HG02798 (cell line): ENCODE measurements around the gene BST2.

ENCODE experiments used
- ATAC-seq: cut with Tn5 transposase; IDR thresholded peaks from one replicate; pipeline ENCODE4 v1.9.1; 2021; ENCODE audit warnings: mild to moderate bottlenecking; ENCODE audit not compliant: unreplicated experiment, poor library complexity

The BST2 gene

DNA sequence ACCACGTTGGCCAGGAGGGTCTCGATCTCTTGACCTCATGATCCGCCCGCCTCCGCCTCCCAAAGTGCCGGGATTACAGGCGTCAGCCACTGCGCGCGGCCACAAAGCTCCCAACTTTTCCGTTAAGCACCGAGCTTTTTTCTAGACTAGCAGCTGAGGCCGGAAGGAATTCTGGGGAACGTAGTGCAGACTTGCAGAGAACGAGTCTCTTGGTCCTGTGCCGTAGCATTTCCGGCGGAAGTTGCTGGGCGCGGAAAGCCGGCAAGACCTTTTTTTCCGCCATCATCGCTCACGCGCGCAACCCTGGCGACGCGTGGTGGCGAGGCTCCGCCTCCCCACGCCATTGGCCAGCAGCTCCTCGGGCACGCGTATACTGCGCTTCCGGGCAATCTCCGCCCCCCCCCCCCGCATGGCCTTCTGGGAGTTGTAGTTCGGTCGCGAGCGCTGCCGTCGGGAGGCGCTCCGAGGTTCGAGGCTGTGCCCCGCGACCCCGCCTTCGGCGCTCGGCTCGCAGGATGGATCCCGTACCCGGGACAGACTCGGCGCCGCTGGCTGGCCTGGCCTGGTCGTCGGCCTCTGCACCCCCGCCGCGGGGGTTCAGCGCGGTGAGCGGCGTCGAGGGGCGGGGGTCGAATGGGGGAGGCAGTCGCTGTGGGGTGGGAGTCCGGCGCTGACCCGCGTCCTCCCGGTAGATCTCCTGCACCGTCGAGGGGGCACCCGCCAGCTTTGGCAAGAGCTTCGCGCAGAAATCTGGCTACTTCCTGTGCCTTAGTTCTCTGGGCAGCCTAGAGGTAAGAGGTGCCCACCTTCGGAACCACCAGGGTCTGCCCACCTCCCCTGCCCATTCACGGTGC is 14.4 kb upstream of the BST2 start, which contains the start of gene MVB12A:
Gene MVB12A, plus strand, starts transcription at position 427 of the 854 bp plus-strand sequence. Its CDS starts 89 bp downstream, at position 516.
- peak; percentile 96 for ATAC-seq

DNA sequence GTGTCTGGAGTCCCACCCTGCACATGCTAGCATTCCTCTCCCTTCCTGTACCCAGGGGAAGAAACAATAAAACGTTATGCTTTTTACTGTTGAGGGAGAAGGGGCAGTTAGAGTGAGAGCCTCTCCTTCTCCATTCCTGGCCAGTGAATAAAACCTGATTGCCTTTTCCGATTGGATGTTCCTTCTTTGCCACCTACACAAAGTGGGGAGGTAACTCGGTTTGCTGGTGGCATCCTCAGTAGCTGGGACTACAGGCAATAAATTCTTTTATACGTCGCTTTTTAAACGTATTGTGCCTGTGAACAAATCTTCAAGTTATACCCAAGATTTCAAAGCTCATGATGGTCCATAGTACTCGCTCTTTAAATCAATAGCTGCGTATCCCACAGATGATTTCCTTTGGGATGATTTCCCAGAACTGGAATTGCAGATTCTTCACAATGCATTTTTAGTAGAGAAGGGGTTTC is 13.8 kb upstream of the BST2 start:
- no peak for ATAC-seq

DNA sequence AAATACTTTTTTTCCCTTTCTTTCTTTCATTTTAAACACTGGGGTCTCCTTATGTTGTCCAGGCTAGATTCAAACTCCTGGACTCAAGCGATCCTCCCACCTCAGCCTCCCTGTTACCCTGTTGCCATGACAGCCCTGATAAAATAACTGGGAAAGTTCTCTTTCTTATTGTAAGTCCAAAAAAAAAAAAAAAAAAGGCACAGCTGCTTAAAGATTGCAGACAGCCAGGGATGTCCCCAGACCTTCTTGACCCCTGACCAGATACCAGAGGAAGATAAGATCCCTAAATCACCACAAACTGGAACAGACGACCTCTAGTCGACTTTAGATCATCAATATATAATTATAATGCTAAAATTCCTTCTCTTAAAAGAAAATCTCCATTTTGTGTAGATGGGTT is 13.3 kb upstream of the BST2 start:
- ATAC-seq, result no peak

DNA sequence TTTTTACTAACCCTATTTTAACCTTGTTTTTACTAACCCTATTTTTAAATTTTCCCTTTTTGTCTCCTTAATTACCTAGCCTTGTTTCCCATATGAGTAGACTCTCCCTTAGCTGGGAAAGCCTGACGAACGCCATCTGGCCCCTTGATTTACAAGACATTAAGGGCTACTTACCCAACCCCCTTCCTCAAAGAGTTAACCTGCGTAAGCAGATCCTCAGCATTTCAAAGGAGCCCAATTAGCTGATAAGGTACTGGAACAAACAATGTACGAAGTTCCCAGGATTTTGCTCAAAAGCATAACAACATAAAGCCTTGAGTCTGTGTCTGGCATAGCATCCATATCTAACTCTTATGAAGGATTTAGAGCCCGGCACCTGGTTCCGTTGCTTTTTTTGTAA is 9.7 kb upstream of the BST2 start:
- ATAC-seq, result no peak

DNA sequence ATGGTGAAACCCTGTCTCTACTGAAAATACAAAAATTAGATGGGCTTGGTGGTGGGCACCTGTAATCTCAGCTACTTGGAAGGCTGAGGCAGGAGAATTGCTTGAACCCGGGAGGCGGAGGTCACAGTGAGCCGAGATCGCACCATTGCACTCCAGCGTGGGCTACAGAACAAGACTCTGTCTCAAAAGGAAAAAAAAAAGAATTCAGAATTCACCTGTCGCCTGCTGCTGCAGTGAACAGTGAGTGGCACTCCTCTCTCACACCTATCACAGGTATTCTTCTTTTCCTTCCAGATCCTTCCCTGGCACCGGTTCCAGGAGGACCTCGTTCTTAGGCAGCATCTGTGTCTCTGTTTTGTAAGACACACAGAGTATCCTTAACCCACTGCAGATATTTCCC is 8.7 kb upstream of the BST2 start:
- no peak for ATAC-seq

DNA sequence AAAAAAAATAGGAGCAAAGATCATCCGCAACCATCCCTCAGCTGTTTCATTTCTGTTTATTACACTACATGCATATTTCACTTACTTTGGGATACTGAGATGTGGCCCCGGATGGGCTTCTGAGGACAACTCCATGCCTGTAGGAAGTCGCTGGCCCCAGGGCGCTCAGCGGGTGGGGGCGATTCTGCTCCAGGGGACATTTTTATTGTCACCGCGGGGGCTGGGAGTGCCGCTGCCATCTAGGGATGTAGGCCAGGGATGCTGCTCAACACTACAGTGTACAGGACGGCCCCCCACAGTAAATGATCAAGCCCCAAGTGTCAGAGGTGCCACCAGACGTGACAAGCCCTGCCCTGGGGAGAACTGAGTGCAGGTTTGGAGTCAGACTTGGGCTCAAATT is 6.4 kb upstream of the BST2 start:
- no peak for ATAC-seq

DNA sequence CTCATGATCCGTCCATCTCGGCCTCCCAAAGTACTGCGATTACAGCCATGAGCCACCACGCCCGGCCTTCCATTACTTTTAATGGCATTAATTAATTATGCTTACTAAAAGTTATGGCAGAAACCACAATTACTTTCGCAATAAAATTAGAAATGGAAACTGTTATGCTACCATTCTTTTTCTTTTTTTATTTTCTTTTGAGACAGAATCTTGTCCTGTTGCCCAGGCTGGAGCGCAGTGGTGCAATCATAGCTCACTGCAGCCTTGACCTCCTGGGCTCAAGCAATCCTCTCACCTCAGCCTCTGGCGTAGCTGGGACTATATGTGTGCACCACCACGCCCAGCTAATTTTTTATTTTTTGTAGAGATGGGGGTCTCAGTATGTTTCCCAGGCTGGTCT is 4.6 kb upstream of the BST2 start:
- no peak for ATAC-seq

DNA sequence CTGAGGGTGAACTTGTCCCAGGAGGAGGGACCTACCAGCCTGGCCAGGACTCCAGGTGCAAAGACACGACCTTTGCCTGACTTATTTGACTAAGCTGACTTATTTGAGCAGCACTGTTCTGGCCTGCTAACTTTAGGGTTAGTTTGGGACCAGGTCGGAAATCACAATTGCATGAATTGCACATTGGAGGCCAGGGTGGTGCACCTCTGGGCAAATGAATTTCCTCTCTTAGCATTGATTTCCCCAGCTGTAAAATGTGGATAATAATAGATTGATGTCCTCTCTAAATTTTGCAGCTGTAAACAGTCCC is 1.4 kb upstream of the BST2 start:
- no peak for ATAC-seq

DNA sequence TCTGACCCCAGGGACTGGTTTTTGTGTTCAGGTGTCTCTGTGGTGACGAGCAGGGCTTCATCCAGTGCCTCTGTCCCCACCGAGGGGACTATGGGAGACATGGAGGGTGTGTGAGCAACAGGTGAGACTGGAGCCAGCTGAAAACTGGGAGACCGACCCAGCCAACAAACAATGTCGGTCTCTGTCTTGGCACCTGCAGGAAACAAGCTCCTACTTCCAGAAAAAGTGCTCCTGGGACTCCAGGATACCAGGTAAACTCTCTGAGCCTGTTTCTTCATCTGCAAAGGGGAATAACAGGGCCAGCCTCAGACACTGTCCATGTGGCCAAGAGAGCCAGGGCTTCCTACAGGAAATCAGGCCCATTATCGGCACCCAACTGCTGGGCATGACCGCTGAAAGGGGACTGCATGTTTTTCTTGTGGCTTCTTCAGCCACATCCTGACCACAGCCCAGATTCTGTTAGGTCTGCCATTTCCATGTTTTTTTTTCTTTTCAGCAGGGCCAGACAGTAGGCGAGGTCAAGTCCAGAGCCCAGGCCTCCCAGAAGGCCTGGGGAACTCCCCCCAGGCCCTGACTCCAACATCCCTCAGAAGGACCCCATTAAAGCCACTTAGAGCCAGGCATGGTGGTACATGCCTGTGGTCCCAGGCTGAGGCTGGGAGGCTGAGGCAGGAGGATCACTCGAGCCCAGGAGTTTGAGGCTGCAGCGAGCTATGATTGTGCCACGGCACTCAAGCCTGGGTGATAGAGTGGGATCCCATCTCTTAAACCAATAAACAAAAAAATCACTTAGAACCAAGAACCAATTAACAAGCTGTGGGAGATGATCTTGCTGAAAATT is 836 bp upstream of the BST2 start:
- no peak for ATAC-seq

DNA sequence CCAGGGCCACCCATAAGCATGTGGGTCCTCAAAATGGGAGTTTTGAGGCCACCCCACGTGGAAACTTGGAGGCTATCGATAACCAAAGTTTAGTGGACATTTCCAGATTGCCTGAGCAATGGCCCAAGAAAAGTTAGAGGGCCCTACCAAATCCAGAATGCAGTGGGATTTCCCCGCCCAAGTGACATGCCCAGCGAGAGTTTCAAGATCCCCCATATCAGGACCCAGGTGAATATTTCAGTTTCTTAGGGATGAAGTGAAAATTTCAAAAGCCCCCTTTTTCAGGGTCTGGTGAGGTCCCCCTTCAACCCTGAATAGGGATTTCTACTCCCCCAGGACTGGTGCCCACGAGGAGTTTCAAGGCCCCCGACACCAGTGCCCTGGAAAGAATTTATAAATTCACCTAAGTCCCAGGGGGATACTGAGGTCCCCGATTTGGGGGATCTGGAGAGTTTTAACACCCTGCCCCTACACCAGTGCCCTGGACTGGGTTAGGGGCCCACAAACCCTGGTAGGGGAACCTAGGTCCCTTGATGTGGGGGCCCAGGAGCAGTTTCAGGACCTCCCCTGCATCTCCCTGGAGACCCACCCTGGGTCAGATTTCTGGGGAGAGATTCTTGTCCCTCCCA is 695 bp downstream of the BST2 start:
- ATAC-seq, result peak; percentile 1

DNA sequence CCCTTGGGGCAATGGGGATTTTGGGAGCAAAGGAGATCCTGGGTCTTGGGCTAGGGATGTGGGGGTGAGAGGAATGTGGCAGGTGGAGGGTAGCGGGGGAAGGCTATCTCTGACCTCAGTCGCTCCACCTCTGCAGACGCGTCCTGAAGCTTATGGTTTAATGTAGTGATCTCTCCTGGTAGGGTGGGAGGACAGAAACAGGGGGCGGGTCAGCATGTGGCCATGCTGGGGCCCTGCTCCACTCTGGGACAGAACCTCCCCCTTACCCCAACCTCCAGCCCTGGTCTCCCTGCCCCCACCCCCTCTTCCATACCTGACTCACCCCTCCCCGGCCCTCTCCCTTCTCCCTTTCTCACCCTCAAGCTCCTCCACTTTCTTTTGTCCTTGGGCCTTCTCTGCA is 1.4 kb downstream of the BST2 start:
- ATAC-seq, result no peak

DNA sequence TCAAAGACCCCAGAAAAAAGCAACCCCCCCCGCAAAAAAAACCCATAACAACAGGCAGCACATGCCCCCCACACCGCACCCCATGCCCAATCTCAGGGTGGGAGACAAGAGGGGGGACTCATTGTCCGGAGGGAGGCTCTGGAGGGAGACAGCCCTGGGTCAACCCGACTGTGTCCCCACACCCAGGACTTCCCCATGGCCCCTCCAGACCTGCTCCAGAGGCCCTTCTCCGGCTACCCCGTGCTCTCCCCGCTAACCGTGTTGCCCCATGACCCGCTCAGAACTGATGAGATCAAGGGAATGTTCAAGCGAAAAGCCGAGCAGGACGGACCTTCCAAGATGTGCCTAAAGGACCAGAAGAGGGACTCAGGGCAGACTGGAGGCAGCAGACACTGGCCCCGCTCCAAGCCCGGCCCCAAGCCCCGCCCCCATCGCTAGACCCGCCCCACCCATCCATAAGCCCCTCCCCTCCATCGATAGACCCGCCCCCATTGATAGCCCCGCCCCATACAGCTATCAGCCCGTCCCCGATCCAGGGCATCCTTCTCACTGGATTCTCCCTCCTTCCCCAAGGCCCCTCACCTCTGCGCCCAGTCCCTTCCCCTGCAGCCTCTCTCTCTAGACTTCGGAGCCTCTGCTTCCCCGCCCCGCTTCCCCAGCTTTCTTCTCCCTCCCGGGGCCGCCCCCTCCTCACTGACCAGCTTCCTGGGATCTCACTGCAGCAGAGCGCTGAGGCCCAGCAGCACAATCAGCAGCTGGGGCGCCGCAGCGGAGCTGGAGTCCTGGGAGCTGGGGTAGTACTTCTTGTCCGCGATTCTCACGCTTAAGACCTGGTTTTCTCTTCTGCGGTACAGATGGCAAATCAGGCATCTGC is 2.2 kb downstream of the BST2 start:
- ATAC-seq, result no peak

DNA sequence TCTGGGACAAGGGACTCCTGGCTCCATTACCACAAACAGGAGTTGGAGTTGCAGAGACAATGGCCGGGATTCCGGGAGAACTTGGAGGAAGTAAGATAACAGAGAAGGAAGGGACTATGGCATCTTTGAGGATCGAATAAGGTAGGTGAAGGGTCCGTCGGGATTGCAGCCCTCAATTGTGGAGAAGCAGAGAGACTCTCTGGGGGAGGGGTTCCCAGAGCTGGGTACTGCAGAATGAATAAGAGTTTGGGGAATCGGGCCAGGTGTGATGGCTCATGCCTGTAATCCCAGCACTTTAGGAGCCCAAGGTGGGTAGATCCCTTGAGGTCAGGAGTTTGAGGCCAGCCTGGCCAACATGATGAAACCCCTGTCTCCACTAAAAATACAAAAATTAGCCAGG is 3.8 kb downstream of the BST2 start:
- no peak for ATAC-seq

DNA sequence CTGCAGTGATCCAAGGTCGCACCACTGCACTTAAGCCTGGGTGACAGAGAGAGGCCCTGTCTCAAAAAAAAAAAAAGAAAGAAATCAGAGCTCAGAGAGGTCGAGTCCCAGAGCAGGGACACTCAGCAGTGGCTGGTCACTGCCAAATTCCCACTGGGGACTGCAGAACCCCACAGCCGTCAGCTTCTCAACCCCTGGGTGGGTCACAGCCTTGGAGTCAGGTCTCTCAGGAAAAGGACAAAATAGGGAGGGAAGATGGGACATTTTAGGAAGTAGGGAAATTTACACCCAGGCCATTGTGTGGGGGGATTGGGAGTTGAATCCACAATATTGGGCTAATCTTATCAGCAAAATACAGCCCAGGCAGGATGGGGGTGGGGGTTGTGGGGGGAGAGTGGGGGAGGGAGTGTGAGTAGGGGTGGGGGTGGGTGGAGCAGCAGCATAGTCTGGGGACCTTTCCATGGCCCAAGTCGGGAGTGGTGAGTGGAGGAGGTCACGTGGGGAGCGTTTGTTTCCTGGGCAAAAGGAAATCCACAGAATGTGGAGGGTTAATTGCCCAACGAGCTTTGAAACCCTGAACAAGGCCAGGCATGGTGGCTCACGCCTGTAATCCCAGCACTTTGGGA is 6.4 kb downstream of the BST2 start:
- ATAC-seq, result no peak

DNA sequence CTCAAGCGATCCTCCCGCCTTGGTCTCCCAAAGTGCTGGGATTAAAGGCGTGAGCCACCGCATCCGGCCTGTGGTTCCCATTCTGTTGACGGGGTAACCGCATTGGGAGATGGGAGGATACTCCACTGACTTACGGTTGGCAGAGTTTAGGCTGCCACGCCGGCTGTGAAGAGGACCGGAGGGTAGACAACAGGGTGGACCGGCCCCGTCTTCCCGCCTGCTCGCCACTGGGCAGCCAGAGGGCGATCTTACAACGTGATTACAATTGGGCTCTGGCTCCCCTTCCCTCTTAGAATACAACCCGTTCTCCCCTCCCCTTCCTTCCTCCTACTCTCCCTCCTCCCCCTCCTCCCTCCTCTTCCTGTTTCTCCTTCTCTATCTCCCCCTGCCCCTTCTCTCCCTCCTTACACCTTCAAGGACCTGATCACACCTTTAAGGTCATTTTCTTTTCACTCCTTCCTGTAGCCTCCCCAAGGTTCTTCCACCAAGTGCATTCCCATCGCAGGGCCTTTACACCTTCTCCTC is 10.5 kb downstream of the BST2 start:
- no peak for ATAC-seq

DNA sequence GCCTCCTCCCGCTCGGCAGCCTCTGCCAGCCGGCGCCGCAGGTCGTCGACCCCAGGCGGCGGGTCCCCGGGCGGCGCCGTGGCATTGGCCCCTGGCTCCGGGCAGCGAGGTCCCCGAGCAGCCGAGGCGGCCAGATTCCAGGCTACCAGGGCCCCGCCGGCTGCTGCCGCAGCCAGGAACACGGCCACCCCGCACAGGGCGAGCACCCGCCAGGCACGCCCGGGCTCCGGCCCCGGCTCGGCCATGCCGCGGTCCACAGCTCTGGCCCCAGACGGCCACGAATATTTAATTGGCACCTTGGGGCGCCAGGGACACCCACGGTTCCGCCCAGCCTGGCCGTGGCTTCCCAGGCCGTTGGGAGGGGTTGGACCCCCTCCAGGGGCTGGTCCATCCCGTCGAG is 11.5 kb downstream of the BST2 start, which contains the start of gene CCDC194:
Gene CCDC194, minus strand, starts transcription at position 283 of the 400 bp plus-strand sequence. Its CDS starts 38 bp downstream, at position 245.
- no peak for ATAC-seq

DNA sequence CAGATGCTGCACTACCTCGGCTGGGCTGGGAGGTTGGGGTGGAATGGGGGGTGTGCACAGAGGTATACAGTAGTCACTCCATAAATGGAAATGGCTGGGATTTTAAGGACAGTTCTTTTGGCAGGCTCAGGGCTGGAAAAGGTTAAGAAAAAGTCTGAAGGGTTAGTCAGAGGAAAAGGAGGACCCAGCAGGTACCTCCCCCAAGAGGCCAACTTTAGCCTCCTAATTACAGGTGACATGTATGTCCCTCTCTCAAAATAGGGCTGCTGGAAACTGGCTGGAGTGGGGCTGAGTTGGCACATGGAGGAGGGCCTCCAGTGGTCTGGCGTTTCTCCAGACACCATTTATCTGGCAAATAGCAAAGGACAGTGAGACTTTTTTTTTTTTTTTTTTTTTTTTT is 12.4 kb downstream of the BST2 start:
- no peak for ATAC-seq

DNA sequence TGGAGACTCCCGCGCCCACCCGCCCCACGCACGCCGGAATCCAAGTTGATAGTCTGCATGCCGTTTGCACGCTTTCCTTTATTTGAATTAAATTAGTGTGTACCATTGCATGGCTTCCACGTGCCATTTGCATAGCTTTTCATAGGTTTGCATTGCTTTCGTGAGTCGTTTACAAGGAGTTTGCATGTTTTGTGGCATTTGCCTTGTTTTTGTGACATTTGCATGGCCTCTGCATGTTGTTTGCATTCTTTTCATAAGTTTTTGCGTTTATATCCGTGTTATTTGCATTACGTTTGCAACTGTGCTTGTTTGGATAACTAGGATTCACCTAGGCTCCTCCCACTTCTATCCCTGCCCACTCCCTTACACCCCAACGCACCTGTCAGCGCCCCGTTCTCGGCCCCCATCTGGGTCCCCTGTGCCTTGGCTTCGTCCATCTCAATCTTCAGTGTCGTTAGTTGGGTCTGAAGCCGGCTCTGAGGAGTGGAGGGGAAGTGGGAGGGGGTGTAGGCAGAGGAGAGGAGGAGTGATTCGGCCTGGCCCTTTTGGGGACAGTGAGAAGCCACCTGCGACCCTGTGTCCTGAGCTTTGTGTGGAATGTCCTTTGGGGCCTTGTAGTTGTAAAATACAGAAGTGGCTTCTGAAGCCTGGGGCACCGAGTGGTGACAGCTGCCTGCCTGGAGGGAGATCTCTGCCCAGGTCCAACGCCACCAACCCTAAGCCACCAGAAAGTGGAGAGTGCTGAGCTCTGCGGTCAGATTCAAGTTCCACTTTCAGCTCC is 13.9 kb downstream of the BST2 start:
- ATAC-seq, result no peak
